Measurements from ENCODE around the gene GAREM2.

GAREM2 gene

GRCh38 chr2:26174691-26175465 lies 2.0 kb downstream of the GAREM2 start:
- Histone ChIP-seq H3K4me3 (ENCODE audit: low read length) (no peak overlapping the region), H3K9me3 (ENCODE audit: insufficient read depth, low read length) (no peaks in the 10 kb centered on the region), H4K20me1 (ENCODE audit: insufficient read depth, low read length) (no peaks in the 10 kb centered on the region), H3K9ac (ENCODE audit: low read length) (no peak overlapping the region), H3K36me3 (replicated peaks; ENCODE audit: low read depth, low read length) (no peaks in the 10 kb centered on the region), H3K79me2 (ENCODE audit: low read length) (no peaks in the 10 kb centered on the region), H3K4me1 (ENCODE audit: low read length) (peaks cover 20% of the 10 kb centered on the region), H2AFZ (ENCODE audit: low read depth, low read length) (no peak overlapping the region), H3K27me3 (ENCODE audit: low read depth, low read length) (no peaks in the 10 kb centered on the region), H3K27ac (ENCODE audit: low read length) (no peak overlapping the region), H3K4me2 (ENCODE audit: low read length) (peak overlapping the region; percentile 41; the same call in 1 of the 2 replicates)
- TF ChIP-seq, protein P1, sequence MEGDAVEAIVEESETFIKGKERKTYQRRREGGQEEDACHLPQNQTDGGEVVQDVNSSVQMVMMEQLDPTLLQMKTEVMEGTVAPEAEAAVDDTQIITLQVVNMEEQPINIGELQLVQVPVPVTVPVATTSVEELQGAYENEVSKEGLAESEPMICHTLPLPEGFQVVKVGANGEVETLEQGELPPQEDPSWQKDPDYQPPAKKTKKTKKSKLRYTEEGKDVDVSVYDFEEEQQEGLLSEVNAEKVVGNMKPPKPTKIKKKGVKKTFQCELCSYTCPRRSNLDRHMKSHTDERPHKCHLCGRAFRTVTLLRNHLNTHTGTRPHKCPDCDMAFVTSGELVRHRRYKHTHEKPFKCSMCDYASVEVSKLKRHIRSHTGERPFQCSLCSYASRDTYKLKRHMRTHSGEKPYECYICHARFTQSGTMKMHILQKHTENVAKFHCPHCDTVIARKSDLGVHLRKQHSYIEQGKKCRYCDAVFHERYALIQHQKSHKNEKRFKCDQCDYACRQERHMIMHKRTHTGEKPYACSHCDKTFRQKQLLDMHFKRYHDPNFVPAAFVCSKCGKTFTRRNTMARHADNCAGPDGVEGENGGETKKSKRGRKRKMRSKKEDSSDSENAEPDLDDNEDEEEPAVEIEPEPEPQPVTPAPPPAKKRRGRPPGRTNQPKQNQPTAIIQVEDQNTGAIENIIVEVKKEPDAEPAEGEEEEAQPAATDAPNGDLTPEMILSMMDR (IDR thresholded peaks at IDR 0.05; ENCODE audit: low read depth, low read length) = no peak
- TF ChIP-seq EZH2phosphoT487 (IDR thresholded peaks at IDR 0.05; ENCODE audit: low read depth) = no peak

- Histone ChIP-seq H3K27me3 (ENCODE audit: low read depth, low read length) (no peaks in the 10 kb centered on the region), H4K20me1 (ENCODE audit: insufficient read depth, low read length) (no peaks in the 10 kb centered on the region), H3K9ac (ENCODE audit: low read length) (no peak overlapping the region), H3K79me2 (ENCODE audit: low read length) (no peaks in the 10 kb centered on the region), H3K4me1 (ENCODE audit: low read length) (peaks cover 20% of the 10 kb centered on the region), H2AFZ (ENCODE audit: low read depth, low read length) (no peak overlapping the region), H3K4me2 (ENCODE audit: low read length) (peak overlapping the region; percentile 41), H3K36me3 (replicated peaks; ENCODE audit: low read depth, low read length) (no peaks in the 10 kb centered on the region), H3K27ac (ENCODE audit: low read length) (no peak overlapping the region), H3K9me3 (ENCODE audit: insufficient read depth, low read length) (no peaks in the 10 kb centered on the region), H3K4me3 (ENCODE audit: low read length) (no peak overlapping the region)
- no peak for TF ChIP-seq EZH2phosphoT487 (IDR thresholded peaks at IDR 0.05; ENCODE audit: low read depth)
- TF ChIP-seq, protein P1 (IDR thresholded peaks at IDR 0.05; ENCODE audit: low read depth, low read length) = no peak
These were observed 2.8 kb downstream of the GAREM2 start for GRCh38 chr2:26175466-26176278.

DNA sequence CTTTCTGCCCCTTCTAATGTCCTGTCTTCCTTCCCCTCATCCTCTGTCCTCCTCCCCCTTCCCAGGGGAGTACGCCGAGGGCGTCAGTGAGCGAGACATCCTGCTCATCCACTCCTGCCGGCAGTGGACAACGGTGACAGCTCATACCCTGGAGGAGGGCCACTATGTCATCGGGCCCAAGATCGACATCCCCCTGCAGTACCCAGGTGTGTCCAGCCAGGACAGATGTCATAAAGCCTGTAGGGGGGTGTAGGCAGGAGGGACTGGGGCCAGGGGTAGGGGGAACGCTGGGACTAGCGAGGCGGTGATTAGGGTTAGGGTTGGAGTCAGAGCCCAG lies 3.4 kb downstream of the GAREM2 start:
- Histone ChIP-seq H3K79me2 (ENCODE audit: low read length) (no peaks in the 10 kb centered on the region), H4K20me1 (ENCODE audit: insufficient read depth, low read length) (no peaks in the 10 kb centered on the region), H3K4me3 (ENCODE audit: low read length) (no peak overlapping the region), H3K27me3 (ENCODE audit: low read depth, low read length) (no peaks in the 10 kb centered on the region), H3K4me2 (ENCODE audit: low read length) (no peak overlapping the region), H3K27ac (ENCODE audit: low read length) (no peak overlapping the region), H3K9me3 (ENCODE audit: insufficient read depth, low read length) (no peaks in the 10 kb centered on the region), H3K4me1 (ENCODE audit: low read length) (peaks cover 20% of the 10 kb centered on the region), H3K36me3 (replicated peaks; ENCODE audit: low read depth, low read length) (no peaks in the 10 kb centered on the region), H3K9ac (ENCODE audit: low read length) (no peak overlapping the region), H2AFZ (ENCODE audit: low read depth, low read length) (no peak overlapping the region)
- TF ChIP-seq, protein P1 (IDR thresholded peaks at IDR 0.05; ENCODE audit: low read depth, low read length) = no peak
- no peak for TF ChIP-seq EZH2phosphoT487 (IDR thresholded peaks at IDR 0.05; ENCODE audit: low read depth)

GRCh38 chr2:26177122-26177521 lies 4.2 kb downstream of the GAREM2 start:
- Histone ChIP-seq H3K79me2 (ENCODE audit: low read length) (no peaks in the 10 kb centered on the region), H3K27me3 (ENCODE audit: low read depth, low read length) (no peaks in the 10 kb centered on the region), H2AFZ (ENCODE audit: low read depth, low read length) (no peak overlapping the region), H3K4me3 (ENCODE audit: low read length) (no peak overlapping the region), H3K27ac (ENCODE audit: low read length) (no peak overlapping the region), H3K9me3 (ENCODE audit: insufficient read depth, low read length) (no peaks in the 10 kb centered on the region), H4K20me1 (ENCODE audit: insufficient read depth, low read length) (no peaks in the 10 kb centered on the region), H3K9ac (ENCODE audit: low read length) (no peak overlapping the region), H3K4me1 (ENCODE audit: low read length) (peaks cover 20% of the 10 kb centered on the region), H3K36me3 (replicated peaks; ENCODE audit: low read depth, low read length) (no peaks in the 10 kb centered on the region), H3K4me2 (ENCODE audit: low read length) (no peak overlapping the region)
- no peak for TF ChIP-seq EZH2phosphoT487 (IDR thresholded peaks at IDR 0.05; ENCODE audit: low read depth)
- TF ChIP-seq, protein P1 (IDR thresholded peaks at IDR 0.05; ENCODE audit: low read depth, low read length) = no peak

Measured in OCI-LY3 (cell line).